Measurements from ENCODE around the gene CALHM4.
A peak's percentile ranks its signal among the peaks of the same experiment; 100 is the strongest.

CALHM4 gene

DNA sequence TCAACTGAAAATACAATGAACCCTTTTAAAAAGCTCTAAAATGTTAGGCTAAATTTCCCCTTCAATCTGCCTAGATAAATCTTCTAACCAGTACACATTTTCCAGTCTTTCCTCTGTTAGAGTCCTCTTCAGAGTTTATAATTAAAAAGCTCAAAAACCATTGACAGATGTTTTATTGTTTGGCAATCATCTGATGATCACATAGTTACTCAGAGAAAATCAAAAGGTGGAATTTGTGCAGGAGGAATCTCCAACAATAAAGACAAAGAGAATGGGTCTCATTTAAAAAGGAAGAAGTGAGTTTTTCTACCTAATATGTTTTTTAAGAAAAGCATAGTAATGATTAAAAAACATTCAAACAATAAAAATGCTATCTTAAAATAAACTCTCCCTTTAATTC, 11.1 kb upstream of the CALHM4 start:
- no peak for DNase-seq (ENCODE audit: low read depth in 2 of 2)

DNA sequence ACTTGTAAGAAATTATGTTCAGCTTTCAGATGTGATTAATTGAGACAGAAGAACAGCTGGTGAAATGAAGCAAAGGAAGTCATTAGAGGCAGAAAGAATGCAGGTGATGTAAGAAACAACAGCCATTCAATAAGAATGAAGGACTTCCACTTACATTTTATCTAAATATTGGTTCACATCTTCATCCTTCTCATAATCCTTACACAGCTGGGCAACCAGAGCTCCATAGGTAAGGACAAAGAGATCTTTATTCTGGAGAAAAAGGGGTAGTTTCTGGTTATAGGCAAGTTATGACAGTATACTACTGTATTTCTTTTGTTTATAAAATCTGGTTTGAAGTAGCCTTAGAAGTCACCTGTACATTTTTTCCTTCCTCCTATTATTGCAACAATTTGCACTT, 10.4 kb upstream of the CALHM4 start:
- no peak for DNase-seq (ENCODE audit: low read depth in 2 of 2)

DNA sequence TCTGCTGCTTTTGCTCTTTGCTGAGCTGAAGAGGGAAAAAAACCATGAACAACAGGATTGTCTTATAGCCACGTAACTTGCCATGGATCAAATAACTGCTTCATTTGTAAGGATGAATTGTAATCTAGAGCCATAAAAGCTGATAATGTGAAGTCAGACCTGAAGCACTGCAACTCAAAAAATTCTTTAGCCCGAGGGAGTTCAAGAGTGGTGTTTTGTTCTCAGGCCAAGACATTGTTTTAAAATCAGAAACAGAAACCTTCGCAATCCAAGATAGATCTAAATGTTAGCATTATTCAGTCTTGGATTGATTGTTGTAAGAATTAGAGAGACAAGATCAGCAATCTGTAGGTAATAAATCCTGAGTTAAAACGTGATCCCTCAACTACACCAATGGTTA, 7.9 kb upstream of the CALHM4 start, which contains the start of gene TRAPPC3L:
TRAPPC3L (minus strand) TSS at position 34 of the 400 bp plus-strand sequence. CDS start 170 bp downstream, outside the sequence.
- DNase-seq (ENCODE audit: low read depth in 2 of 2), result no peak

DNA sequence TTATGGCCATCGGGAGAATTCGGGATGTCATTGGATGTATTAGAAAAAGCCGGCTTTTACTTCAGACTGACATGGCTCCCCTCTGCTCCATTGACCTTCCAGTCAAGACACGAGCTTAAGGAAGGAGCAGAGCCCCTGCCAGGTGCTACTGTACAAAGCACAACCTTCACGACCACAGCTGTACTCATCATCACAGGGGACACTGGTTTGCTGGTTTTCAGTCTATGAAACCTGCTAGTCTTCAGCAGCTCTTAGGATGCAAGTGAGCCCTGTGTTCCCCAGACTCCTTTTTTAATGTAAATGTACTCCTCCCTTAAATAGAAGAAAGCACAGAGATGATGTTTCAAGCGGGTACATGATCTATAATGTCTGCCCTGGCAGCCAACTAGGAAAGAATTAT, 6.2 kb upstream of the CALHM4 start:
- DNase-seq (ENCODE audit: low read depth in 2 of 2), result no peak

DNA sequence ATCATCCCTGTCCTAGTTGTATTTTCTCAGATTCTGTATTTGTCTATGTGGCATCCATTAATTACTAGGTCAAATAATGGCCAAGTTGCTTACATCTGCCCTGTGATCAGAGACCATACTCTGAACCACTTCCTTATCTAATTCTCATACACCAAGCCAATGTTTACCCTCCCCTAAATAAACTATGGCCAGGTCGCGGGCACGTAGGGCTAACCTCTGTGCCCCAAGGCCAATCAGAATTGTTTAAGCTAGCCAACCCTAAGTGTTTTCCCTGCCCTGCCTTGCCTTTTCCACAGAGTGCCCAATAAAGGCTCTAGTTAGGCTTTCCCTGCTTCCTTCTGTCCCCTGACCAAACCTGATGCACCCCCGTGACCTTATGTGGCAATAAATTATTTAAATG, 2.8 kb upstream of the CALHM4 start:
- DNase-seq (ENCODE audit: low read depth in 2 of 2), result no peak

DNA sequence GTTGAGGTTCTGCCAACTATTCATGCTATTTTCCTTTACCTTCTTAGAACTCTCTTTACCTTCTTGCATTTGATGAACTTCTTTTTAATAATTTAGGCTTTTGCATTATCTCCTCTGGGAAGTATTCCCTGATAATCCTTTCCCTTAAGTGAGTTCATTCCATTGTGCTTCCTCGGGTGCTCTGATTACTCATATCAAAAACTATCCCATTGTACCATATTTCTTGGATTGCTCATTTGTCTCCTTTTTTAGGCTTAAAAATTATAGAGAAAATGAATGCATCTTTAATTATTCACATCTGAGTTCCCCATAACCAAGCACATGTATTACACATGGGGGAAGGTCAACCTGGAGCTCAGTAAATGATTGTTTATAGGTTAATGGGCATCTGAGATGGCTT, 2.5 kb downstream of the CALHM4 start:
- DNase-seq (ENCODE audit: low read depth in 2 of 2), result no peak

DNA sequence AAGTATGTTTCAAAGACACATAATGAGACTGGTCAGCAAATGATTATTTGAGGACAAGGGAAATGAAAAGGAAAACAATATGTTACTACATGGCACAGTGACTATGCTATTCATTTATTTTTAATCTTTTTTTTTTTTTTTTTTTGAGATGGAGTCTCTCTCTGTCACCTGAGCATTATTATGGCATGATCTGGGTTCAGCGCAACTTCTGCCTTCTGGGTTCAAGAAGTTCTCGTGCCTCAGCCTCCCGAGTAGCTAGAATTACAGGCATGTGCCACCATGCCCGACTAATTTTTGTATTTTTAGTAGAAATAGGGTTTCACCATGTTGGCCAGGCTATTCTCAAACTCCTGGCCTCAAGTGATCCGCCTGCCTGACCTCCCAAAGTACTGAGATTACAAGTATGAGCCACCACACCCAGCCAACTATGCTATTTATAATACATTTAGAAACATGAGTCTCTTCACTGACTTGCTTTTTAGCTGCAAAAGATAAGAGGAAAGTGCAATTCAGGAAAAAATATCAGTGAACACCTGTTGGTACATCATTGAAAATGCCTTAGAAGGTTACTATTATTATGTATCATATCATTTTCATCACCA, 3.4 kb downstream of the CALHM4 start:
- DNase-seq (ENCODE audit: low read depth in 2 of 2), result no peak

DNA sequence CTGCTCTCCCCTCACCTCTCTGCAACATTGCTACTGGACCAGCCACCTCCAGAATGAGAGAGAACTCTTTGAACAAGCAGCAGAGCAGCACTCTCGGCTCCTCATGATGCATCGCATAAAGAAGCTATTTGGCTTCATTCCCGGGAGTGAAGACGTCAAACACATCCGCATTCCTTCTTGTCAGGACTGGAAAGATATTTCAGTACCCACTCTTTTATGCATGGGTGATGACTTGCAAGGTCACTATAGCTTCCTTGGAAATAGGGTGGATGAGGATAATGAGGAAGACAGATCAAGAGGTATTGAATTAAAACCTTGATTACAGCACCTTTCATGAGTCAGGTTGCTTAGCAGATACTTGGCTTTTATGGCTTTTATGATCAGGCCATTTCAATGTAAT, 4.3 kb downstream of the CALHM4 start:
- DNase-seq (ENCODE audit: low read depth in 2 of 2), result no peak

DNA sequence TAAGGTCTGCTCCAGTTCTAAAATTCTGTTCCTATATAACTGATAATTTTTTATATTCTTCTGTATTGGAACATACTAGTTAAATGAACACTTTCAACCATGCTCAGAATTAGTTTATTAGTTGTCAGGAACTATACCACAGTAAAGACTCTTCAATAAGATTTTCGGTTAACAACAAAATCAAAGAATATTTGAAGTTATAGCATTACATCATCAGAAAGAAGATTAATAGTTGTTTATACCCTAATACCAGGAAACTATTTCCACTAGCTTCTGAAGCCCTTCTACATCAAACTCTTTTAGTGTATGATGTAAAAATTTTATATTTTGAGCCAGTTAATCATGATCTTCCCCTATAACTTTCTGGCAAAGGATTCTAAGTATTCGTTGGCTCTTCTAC, 6.6 kb downstream of the CALHM4 start:
- no peak for DNase-seq (ENCODE audit: low read depth in 2 of 2)

DNA sequence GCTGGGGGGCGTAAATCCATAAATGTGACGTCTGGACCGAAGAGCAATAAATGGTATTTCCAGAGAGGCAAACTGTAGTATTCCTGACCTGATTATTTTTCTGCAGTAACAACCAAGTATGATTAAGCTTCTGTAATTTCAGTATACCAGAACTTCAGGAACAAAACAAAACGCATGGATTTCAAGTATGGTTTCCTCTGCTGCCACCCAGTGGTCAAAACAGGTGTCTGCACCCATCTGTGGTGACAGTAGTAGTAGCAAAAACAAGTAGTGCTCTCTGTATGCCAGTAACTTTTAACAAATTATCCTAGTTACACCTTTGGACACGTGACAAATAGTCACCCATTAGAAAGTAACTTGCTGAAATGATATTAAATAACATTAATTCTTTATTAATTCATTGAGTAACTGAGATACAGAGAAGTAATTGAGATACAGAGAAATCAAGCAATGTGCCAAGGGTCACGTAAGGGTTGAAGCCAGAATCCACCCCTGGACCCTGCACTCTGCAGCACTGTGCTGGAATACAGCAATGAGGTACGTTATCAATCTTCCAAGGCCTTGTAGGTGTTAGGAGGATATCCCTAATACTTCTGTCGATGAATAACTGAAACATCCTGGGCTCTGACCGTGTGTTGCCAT, 7.9 kb downstream of the CALHM4 start:
- peak; percentile 42 to 56 for DNase-seq (ENCODE audit: low read depth in 2 of 2)

DNA sequence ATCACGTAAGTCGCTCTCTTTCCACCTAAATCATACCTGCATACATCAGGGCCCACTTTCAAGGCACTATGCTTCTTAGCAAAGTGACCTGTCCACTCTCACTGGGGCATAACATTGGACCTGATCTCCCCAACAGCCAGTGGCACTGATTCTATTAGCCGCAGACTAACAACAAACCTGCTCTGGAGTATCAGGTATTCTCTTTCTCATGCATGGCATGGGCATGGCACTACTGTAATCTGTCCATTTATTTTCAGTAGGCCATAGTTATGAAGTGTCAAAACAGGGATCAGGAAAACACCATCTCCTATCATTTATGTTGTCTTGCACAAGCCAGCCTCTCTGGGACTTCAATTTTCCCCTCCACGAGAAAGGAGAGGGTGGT, 8.5 kb downstream of the CALHM4 start:
- no peak for DNase-seq (ENCODE audit: low read depth in 2 of 2)

DNA sequence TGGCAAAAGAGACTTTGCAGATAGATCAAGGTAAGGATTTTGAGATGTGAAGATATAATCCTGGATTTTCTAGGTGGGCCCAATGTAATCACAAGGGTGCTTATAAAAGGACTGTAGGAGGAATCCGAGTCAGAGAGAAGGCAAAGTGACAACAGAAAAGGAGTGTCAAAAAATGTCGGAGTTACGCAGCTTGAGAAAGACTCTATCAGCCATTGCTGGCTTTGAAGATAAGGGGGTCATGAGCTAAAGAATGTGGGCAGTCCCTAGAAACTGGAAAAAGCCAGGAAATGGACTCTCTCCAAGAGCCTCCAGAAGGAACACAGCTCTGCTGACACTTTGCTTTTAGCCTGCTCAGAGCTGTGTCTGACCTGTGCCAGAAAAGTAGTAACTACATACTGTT, 9.1 kb downstream of the CALHM4 start:
- DNase-seq (ENCODE audit: low read depth in 2 of 2), result no peak

DNA sequence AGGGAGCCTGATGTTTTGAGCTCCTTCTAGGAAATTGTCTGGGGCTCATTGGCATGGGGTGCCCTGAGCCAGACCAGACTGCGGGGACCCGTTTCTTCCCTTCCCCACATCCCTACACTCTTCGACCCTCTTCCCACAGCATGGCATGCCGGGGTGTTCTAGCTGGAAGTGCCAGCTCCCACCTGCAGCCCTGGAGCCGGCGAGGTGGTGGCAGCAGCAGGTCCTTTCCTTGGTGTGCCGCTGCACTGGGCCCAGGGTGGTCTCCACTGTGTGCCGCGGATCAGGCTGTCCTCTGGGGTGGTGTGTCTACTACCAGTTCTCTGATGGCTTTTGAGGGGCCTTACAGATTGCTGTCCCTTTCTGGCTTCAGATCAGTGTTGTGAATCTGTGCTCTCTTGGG, 10.3 kb downstream of the CALHM4 start:
- no peak for DNase-seq (ENCODE audit: low read depth in 2 of 2)

DNA sequence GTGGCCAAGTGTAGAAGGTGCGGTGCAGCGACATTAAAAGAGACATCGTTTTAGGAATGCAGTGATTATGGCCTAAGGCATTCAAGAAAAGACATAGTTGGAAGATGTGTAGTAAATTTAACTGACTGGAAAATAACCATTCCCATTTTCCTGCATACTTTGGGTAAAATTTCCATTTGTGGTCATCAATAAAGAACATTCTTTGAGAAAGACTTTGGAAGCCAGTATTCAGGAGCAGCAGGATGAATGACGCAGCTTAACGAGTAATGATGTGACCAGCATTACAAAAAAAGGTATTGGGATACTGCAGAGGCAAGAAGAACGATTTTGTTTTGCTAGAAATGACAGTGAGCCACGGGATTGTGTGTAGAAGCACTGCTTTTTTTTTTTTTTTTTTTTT, 10.8 kb downstream of the CALHM4 start:
- no peak for DNase-seq (ENCODE audit: low read depth in 2 of 2)

DNA sequence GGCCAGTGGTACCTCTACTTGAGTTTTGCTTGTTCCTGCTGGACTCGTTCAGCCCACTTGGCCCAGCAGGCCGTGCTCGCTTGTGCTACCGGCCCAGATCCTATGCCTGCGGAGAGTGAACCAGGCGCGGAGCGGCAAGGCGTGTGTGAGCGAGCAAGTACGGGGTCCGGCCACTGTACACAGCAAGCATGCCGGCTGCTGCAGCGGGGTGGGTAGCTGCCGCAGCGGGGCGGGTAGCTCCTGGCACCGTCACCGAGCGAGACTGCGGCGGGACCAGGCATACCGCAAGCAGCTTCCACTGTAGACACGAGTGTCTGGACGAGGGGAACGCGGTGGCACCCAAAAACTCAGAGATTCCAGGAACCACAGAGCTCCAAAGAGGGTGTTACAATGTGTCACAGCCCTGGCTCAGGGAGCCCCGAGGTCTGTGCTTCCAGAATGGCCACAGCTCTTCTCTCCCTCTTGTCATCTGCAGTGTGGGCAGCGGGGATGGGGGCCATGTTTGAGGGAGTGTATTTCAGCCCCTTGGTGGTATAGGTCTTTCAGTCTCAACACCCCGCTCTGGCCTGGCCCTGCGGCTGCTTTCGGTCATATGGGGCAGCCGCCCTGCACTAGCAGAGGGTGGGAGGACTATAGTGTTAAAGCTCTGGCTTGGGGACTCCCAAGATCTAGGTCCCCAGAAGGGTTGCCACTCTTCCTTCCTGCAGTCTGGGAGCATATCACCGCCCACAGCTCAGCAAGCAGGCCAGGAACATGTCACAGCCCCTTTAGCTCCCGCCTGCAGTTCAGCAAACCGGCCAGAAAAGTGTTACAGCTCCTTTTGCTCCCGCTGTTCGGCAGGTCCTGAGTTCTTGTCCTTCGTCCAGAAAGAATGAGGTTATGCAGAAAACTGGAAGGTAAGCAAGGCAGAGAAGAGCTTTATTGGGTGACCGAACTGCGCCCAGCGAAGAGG, 11.6 kb downstream of the CALHM4 start:
- DNase-seq (ENCODE audit: low read depth in 2 of 2), result no peak

DNA sequence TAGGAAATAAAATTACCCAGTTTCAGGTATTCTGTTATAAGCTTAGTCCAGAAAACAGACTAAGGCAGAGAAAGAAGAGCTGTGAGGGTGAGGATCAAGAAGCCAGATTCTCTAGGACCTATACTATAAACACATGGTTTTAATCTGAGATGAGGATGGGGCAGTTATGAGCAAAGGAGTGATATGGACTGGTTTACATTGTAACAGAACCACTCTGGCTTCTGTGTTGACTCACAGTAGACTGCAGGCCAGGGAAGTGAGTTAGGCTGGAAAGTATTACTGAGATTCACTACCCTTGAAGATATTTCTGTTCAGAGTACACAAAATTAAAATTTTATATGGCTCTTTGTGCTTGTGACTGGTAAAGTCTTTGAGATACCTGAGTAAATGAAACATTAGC, 14.6 kb downstream of the CALHM4 start:
- no peak for DNase-seq (ENCODE audit: low read depth in 2 of 2)

DNA sequence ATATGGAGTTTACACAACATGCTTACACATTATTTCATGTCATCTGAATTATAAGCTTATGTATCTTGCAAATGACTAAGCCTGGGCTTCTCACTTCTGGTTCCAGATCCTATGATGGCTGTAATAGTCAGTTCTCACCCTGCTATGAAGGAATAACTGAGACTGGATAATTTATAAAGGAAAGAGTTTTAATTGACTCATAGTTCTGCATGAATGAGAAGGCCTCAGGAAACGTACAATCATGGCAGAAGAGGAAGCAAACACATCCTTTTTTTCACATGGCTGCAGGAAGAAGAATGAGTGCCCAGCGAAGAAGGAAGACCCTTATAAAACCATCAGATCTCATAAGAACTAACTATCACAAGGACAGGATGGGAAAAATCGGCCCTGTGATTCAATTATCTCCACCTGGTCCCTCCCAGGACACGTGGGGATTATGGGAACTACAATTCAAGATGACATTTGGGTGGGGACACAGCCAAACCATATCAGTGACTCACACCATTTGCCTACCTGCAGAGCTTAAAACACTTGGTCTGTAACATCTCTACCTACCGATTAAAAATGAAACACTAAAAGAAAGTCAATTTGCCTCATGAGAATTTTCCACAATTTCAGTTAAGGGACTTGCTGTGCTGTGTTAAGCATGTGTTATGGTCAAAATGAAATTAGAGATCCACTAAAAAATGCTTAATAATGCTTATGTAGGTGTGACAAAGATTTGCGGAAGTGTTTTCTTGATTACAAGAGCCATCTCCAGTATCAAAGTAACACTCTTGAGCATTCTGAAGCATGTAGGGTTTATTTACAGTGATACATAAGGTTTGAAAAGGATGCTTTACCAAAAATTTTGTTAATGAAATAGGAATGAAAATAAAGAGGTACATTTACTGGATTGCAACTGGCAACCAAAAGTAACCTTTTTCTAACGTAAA, 15.5 kb downstream of the CALHM4 start:
- DNase-seq (ENCODE audit: low read depth in 2 of 2), result no peak

DNA sequence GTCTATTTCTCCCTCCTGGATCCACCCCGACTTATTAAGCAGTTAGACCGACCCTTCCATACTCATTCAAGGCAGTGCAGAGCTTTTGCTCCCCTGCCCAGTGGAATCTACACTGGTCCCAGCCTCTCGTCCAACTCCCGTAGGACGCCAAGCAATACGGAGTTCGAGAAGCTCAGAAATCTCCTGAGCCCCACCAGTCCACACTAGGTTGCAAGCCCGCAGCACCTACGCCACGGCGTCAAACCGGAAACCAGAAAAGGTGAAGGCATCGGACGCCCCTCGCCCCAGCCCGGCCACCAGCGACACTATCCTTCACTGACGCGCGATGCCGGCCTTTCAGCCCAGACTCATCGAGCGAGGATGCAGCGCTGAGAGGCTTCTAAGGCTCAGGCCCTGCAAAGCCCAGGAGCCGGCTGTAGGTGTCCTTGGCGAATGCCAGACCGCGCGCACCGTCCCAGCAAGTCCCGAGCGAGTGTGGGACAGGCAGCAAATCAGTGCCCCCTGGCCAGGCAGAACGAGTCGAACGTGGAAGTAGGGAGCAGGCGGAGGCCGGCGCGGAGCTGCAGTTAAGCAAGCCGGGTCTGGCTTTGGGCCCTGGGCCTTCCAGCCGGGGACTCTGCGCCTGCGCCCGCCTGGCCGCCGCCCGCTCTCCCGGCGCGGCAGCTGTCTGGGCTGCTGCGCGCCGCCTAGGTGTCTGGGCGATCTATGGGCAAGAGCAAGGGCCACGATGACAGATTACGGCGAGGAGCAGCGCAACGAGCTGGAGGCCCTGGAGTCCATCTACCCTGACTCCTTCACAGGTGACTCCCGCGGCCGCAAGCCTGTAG, 17.5 kb downstream of the CALHM4 start, which contains the start of gene RWDD1:
RWDD1 (plus strand) TSS at position 649 of the 827 bp plus-strand sequence; CDS start at position 728, 79 bp downstream.
- peak; percentile 93 to 98 for DNase-seq (ENCODE audit: low read depth in 2 of 2)

DNA sequence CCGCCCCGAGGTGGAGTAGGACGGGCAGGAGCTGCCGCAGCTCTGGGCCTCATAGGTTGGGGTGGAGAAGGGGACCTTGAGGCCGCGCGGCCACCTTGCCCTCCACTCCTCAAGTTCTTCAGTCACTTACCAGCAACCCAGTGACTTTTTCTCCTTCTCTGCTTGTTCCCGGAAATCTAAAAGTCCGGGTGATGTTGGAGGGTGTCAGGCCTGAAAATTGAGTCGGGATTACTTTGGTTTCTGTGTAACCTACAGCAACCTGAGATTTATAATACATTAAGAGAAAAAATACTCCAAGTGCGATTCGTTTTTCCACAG, 18.1 kb downstream of the CALHM4 start:
- no peak for DNase-seq (ENCODE audit: low read depth in 2 of 2)

DNA sequence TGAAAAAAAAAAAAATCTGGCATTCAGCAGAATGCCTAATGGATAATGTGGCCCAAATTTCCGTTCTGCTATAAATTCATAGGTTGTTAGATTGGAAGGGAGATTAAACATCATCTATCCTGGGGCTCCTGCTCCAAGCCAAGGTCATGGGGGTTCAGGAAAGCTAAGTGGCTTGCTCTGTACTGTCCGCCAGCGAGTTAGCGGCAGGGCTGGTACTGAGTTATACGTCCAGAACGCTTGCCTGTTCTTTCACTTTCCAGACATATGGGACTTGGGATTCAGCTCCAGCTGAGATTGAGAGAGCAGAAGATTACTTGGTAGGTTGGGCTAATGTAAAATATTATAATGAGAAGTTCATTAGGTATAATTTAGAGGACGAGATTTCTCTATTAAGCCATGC, 18.6 kb downstream of the CALHM4 start:
- no peak for DNase-seq (ENCODE audit: low read depth in 2 of 2)

DNA sequence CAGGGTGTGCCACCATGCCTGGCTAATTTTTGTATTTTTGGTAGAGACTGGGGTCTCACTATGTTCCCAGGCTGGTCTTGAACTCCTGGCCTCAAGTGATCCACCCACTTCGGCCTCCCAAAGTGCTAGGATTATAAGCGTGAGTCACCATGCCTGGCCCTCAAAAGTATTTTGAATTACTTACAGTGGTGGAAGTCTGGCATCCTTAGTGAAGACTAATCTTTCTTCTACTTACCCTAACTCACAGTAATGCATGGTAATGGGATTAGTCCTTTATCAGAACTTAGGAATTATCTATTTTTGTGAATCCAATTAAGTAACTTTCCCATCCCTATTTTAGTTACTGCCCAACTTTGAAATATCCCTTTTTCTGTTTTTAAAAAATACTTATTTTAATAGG, 21.7 kb downstream of the CALHM4 start:
- no peak for DNase-seq (ENCODE audit: low read depth in 2 of 2)
